Measurements from ENCODE around the gene ZNF775. TPM values are rescaled to one million over a fixed set of nuclear protein-coding genes. Genes with fewer than 3 reads are reported as not detected.

ZNF775 gene
- total RNA-seq, 1 experiment from 2014 or later = 3.4 TPM

- no peaks in the 10 kb centered on the region for H3K9me3 ChIP-seq (ENCODE audit: insufficient read depth, low read depth)
- TF ChIP-seq CTCF (conservative IDR thresholded peaks at IDR 0.05) (no peak), EZH2 (IDR thresholded peaks at IDR 0.05; ENCODE audit: low read depth) (no peak)
- DNase-seq = no peak
- intact Hi-C loops (cut with micrococcal nuclease; ENCODE audit: unreplicated experiment) = no loop called here
- H3K27ac ChIP-seq = no peak overlapping the region
- H3F3A ChIP-seq (ENCODE audit: insufficient read depth, low read depth) = 0 out of 2 replicates have a peak, but pooled peaks cover 8% of the 10 kb centered on the region
- H4K20me1 ChIP-seq (ENCODE audit: insufficient read depth) = no peaks in the 10 kb centered on the region; the same call in none of the 2 replicates
- ChIA-PET CTCF (no interaction called here), POLR2A (ENCODE audit: unreplicated experiment) (no interaction called here)
- no peaks in the 10 kb centered on the region for H3K9me2 ChIP-seq (ENCODE audit: insufficient read depth)
- H3K4me3 ChIP-seq = no peak overlapping the region
- no TSS peak for BruUV-seq (replicated peaks)
- no peaks in the 10 kb centered on the region for H3K4me1 ChIP-seq (replicated peaks; ENCODE audit: insufficient read depth)
- no peaks in the 10 kb centered on the region for H3K27me3 ChIP-seq (ENCODE audit: insufficient read depth, low read depth)
- H3K79me2 ChIP-seq (ENCODE audit: low read depth) = no peaks in the 10 kb centered on the region
- no peaks in the 10 kb centered on the region for H3K36me3 ChIP-seq (ENCODE audit: low read depth)
- no peak overlapping the region for H3K4me2 ChIP-seq
- H2AFZ ChIP-seq = no peak overlapping the region
Measured at GRCh38 chr7:150337179-150337578, 42.0 kb upstream of the ZNF775 start.

- ChIA-PET CTCF (no interaction called here), POLR2A (ENCODE audit: unreplicated experiment) (no interaction called here)
- BruUV-seq (replicated peaks) = no TSS peak
- no peak overlapping the region for H3K4me3 ChIP-seq
- TF ChIP-seq EZH2 (IDR thresholded peaks at IDR 0.05; ENCODE audit: low read depth) = no peak
- no peak for TF ChIP-seq CTCF (conservative IDR thresholded peaks at IDR 0.05)
- H3K27ac ChIP-seq = no peak overlapping the region
- no peaks in the 10 kb centered on the region for H3K9me3 ChIP-seq (ENCODE audit: insufficient read depth, low read depth)
- no peaks in the 10 kb centered on the region for H3K9me2 ChIP-seq (ENCODE audit: insufficient read depth)
- H3F3A ChIP-seq (ENCODE audit: insufficient read depth, low read depth) = 0 out of 2 replicates have a peak, but pooled peaks cover 8% of the 10 kb centered on the region
- no peak overlapping the region for H3K4me2 ChIP-seq
- H4K20me1 ChIP-seq (ENCODE audit: insufficient read depth) = no peaks in the 10 kb centered on the region; the same call in none of the 2 replicates
- DNase-seq = peak in 1 of 2 experiments; percentile 21
- H3K36me3 ChIP-seq (ENCODE audit: low read depth) = no peaks in the 10 kb centered on the region
- H3K27me3 ChIP-seq (ENCODE audit: insufficient read depth, low read depth) = no peaks in the 10 kb centered on the region
- no peaks in the 10 kb centered on the region for H3K4me1 ChIP-seq (replicated peaks; ENCODE audit: insufficient read depth)
- intact Hi-C loops (cut with micrococcal nuclease; ENCODE audit: unreplicated experiment) = no loop called here
- H2AFZ ChIP-seq = no peak overlapping the region
- no peaks in the 10 kb centered on the region for H3K79me2 ChIP-seq (ENCODE audit: low read depth)
Measured at GRCh38 chr7:150337659-150338081, 41.5 kb upstream of the ZNF775 start.

GRCh38 chr7:150338166-150338829, 40.8 kb upstream of the ZNF775 start:
- CTCF ChIA-PET = no interaction called here
- peak in 1 of 2 experiments; percentile 30 for DNase-seq
- Histone ChIP-seq H3K79me2 (ENCODE audit: low read depth) (no peaks in the 10 kb centered on the region), H3K4me2 (no peak overlapping the region), H3K27me3 (ENCODE audit: insufficient read depth, low read depth) (no peaks in the 10 kb centered on the region), H3K9me2 (ENCODE audit: insufficient read depth) (no peaks in the 10 kb centered on the region), H3K9me3 (ENCODE audit: insufficient read depth, low read depth) (no peaks in the 10 kb centered on the region; the same call in 1 of the 2 replicates), H3K27ac (no peak overlapping the region), H4K20me1 (ENCODE audit: insufficient read depth) (no peaks in the 10 kb centered on the region; the same call in none of the 2 replicates), H3K36me3 (ENCODE audit: low read depth) (no peaks in the 10 kb centered on the region), H3K4me1 (replicated peaks; ENCODE audit: insufficient read depth) (no peaks in the 10 kb centered on the region), H3K4me3 (no peak overlapping the region), H2AFZ (no peak overlapping the region), H3F3A (ENCODE audit: insufficient read depth, low read depth) (0 out of 2 replicates have a peak, but pooled peaks cover 8% of the 10 kb centered on the region)
- no peak for TF ChIP-seq EZH2 (IDR thresholded peaks at IDR 0.05; ENCODE audit: low read depth)
- no peak for TF ChIP-seq CTCF (conservative IDR thresholded peaks at IDR 0.05)
- intact Hi-C loops (cut with micrococcal nuclease; ENCODE audit: unreplicated experiment) = no loop called here
- POLR2A ChIA-PET (ENCODE audit: unreplicated experiment) = no interaction called here
- no TSS peak for BruUV-seq (replicated peaks)
